ENCODE results near the gene KCNJ6. TPM values are rescaled to one million over a fixed set of nuclear protein-coding genes. Genes with fewer than 3 reads are reported as not detected.

Gene KCNJ6
- total and polyA plus RNA-seq, 7 experiments from 2014 or later = 0.01 TPM; not detected in 6

- no peaks in the 10 kb centered on the region for H3K9me3 Mint-ChIP-seq
- POLR2A ChIA-PET = no interaction called here
- no peaks in the 10 kb centered on the region for H3K36me3 ChIP-seq (ENCODE audit: control insufficient read depth in 2 of 3, insufficient read depth in 3 of 3, low read length in 3 of 3)
- peaks cover 0 to 1% (median 0%) of the 10 kb centered on the region in 7 donors for H3K4me1 Mint-ChIP-seq
- H3K27me3 ChIP-seq (ENCODE audit: control insufficient read depth in 2 of 2, insufficient read depth in 2 of 2, low read length in 2 of 2) = no peaks in the 10 kb centered on the region
- no peaks in the 10 kb centered on the region for H3K36me3 Mint-ChIP-seq
- no peak overlapping the region for H3K27ac ChIP-seq (ENCODE audit: low read depth, low read length)
- no peak overlapping the region for H3K27ac Mint-ChIP-seq
- CTCF ChIA-PET = no interaction called here
- no peak overlapping the region for H3K4me3 ChIP-seq (ENCODE audit: low read length)
- H3K27me3 Mint-ChIP-seq = peaks cover 0 to 34% (median 27%) of the 10 kb centered on the region in 5 donors
- DNase-seq = no peak
- intact Hi-C loops (cut with micrococcal nuclease) = no loop called here
- H3K9me3 ChIP-seq (ENCODE audit: control insufficient read depth in 2 of 3, low read length in 3 of 3) = no peaks in the 10 kb centered on the region
- H3K4me1 ChIP-seq (ENCODE audit: control insufficient read depth in 2 of 2, insufficient read depth in 2 of 2, low read length in 2 of 2) = no peaks in the 10 kb centered on the region
- ATAC-seq = no peak
- no peak overlapping the region for H3K4me3 Mint-ChIP-seq
These were observed 164.8 kb downstream of the KCNJ6 start for GRCh38 chr21:37751268-37751975.

DNA sequence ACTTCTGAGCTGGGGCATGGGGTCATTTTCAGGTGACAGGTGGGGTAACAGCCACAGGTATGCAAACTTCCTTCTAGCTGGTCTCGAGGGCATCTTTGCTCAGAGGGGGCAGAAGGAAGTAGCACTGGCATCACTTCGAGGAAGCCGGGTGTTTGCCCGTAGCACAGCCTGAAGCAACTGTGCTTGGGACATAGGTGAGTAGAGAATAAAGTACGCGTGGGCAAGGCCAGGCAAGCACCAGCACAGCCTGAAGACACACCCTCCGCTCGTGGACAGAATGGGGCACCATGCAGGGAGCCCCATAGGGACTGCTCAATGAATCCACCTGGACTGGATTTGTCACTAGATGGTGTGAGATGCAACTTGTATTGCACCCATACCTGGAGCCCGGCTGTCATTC, 167.1 kb downstream of the KCNJ6 start:
- no peaks in the 10 kb centered on the region for H3K4me1 ChIP-seq (ENCODE audit: control insufficient read depth in 2 of 2, insufficient read depth in 2 of 2, low read length in 2 of 2)
- no peaks in the 10 kb centered on the region for H3K36me3 ChIP-seq (ENCODE audit: control insufficient read depth in 2 of 3, insufficient read depth in 3 of 3, low read length in 3 of 3)
- Mint-ChIP-seq H3K27me3 (peaks cover 0 to 41% (median 24%) of the 10 kb centered on the region in 5 donors), H3K9me3 (no peaks in the 10 kb centered on the region), H3K4me3 (no peak overlapping the region), H3K4me1 (peaks cover 0 to 1% (median 0%) of the 10 kb centered on the region in 7 donors), H3K27ac (no peak overlapping the region), H3K36me3 (peaks cover 0 to 3% (median 0%) of the 10 kb centered on the region in 5 donors)
- no peaks in the 10 kb centered on the region for H3K27me3 ChIP-seq (ENCODE audit: control insufficient read depth in 2 of 2, insufficient read depth in 2 of 2, low read length in 2 of 2)
- CTCF ChIA-PET = no interaction called here
- ATAC-seq = no peak
- no peak for DNase-seq
- intact Hi-C loops (cut with micrococcal nuclease) = no loop called here
- H3K4me3 ChIP-seq (ENCODE audit: low read length) = no peak overlapping the region
- H3K27ac ChIP-seq (ENCODE audit: low read depth, low read length) = no peak overlapping the region
- H3K9me3 ChIP-seq (ENCODE audit: control insufficient read depth in 2 of 3, low read length in 3 of 3) = no peaks in the 10 kb centered on the region
- POLR2A ChIA-PET = no interaction called here

DNA sequence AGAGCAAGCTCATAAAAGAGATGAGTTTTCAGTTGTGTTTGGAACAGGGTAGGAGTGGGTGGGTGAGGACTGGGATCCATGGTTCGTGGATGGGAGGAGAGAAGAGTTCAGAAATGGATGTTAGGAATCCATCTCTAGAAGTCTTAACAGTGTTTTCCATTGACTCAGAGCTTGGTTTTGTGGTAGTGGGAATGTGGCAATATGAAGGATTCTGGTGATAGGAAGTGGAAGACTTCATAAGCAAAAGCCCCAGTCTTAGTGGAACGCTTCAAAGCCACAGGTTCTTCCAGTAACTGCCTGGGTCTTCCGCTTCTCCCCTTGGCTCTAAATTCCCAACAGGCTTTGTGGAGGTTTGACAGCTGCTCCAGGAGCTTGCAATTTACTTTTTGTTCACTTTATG, 167.9 kb downstream of the KCNJ6 start:
- H3K4me1 Mint-ChIP-seq = peaks cover 0 to 1% (median 0%) of the 10 kb centered on the region in 7 donors
- Histone ChIP-seq H3K36me3 (ENCODE audit: control insufficient read depth in 2 of 3, insufficient read depth in 3 of 3, low read length in 3 of 3) (no peaks in the 10 kb centered on the region), H3K4me1 (ENCODE audit: control insufficient read depth in 2 of 2, insufficient read depth in 2 of 2, low read length in 2 of 2) (no peaks in the 10 kb centered on the region), H3K27me3 (ENCODE audit: control insufficient read depth in 2 of 2, insufficient read depth in 2 of 2, low read length in 2 of 2) (no peaks in the 10 kb centered on the region), H3K9me3 (ENCODE audit: control insufficient read depth in 2 of 3, low read length in 3 of 3) (no peaks in the 10 kb centered on the region), H3K27ac (ENCODE audit: low read depth, low read length) (no peak overlapping the region), H3K4me3 (ENCODE audit: low read length) (no peak overlapping the region)
- H3K27ac Mint-ChIP-seq = no peak overlapping the region
- peaks cover 0 to 3% (median 0%) of the 10 kb centered on the region in 5 donors for H3K36me3 Mint-ChIP-seq
- no peak overlapping the region for H3K4me3 Mint-ChIP-seq
- POLR2A ChIA-PET = no interaction called here
- no peak for ATAC-seq
- peaks cover 0 to 47% (median 24%) of the 10 kb centered on the region in 5 donors for H3K27me3 Mint-ChIP-seq
- intact Hi-C loops (cut with micrococcal nuclease) = no loop called here
- no peak for DNase-seq
- CTCF ChIA-PET = no interaction called here
- no peaks in the 10 kb centered on the region for H3K9me3 Mint-ChIP-seq

GRCh38 chr21:37746849-37747248, 169.4 kb downstream of the KCNJ6 start:
- POLR2A ChIA-PET = no interaction called here

GRCh38 chr21:37744551-37744950, 171.7 kb downstream of the KCNJ6 start:
- Histone ChIP-seq H3K4me3 (ENCODE audit: low read length) (no peak overlapping the region), H3K36me3 (ENCODE audit: control insufficient read depth in 2 of 3, insufficient read depth in 3 of 3, low read length in 3 of 3) (no peaks in the 10 kb centered on the region), H3K4me1 (ENCODE audit: control insufficient read depth in 2 of 2, insufficient read depth in 2 of 2, low read length in 2 of 2) (no peaks in the 10 kb centered on the region), H3K9me3 (ENCODE audit: control insufficient read depth in 2 of 3, low read length in 3 of 3) (no peaks in the 10 kb centered on the region), H3K27me3 (ENCODE audit: control insufficient read depth in 2 of 2, insufficient read depth in 2 of 2, low read length in 2 of 2) (no peaks in the 10 kb centered on the region), H3K27ac (ENCODE audit: low read depth, low read length) (no peak overlapping the region)
- ChIA-PET CTCF (no interaction called here), POLR2A (no interaction called here)
- no peak overlapping the region for H3K27ac Mint-ChIP-seq
- H3K9me3 Mint-ChIP-seq = no peaks in the 10 kb centered on the region
- H3K36me3 Mint-ChIP-seq = peaks cover 0 to 3% (median 0%) of the 10 kb centered on the region in 5 donors
- H3K4me3 Mint-ChIP-seq = no peak overlapping the region
- H3K4me1 Mint-ChIP-seq = no peaks in the 10 kb centered on the region
- intact Hi-C loops (cut with micrococcal nuclease) = no loop called here
- DNase-seq = no peak
- H3K27me3 Mint-ChIP-seq = peaks cover 0 to 60% (median 26%) of the 10 kb centered on the region in 5 donors
- no peak for ATAC-seq

More at GRCh38 chr21:37746849-37747248, 169.4 kb downstream of the KCNJ6 start:
- peaks cover 0 to 46% (median 22%) of the 10 kb centered on the region in 5 donors for H3K27me3 Mint-ChIP-seq
- no peaks in the 10 kb centered on the region for H3K9me3 Mint-ChIP-seq
- H3K27me3 ChIP-seq (ENCODE audit: control insufficient read depth in 2 of 2, insufficient read depth in 2 of 2, low read length in 2 of 2) = no peaks in the 10 kb centered on the region
- no peaks in the 10 kb centered on the region for H3K9me3 ChIP-seq (ENCODE audit: control insufficient read depth in 2 of 3, low read length in 3 of 3)
- no peak overlapping the region for H3K4me3 ChIP-seq (ENCODE audit: low read length)
- DNase-seq (no peak), ATAC-seq (no peak)
- no peaks in the 10 kb centered on the region for H3K4me1 Mint-ChIP-seq
- no peaks in the 10 kb centered on the region for H3K4me1 ChIP-seq (ENCODE audit: control insufficient read depth in 2 of 2, insufficient read depth in 2 of 2, low read length in 2 of 2)
- CTCF ChIA-PET = no interaction called here
- no peak overlapping the region for H3K27ac ChIP-seq (ENCODE audit: low read depth, low read length)
- H3K36me3 Mint-ChIP-seq = peaks cover 0 to 3% (median 0%) of the 10 kb centered on the region in 5 donors
- H3K36me3 ChIP-seq (ENCODE audit: control insufficient read depth in 2 of 3, insufficient read depth in 3 of 3, low read length in 3 of 3) = no peaks in the 10 kb centered on the region
- H3K27ac Mint-ChIP-seq = no peak overlapping the region
- intact Hi-C loops (cut with micrococcal nuclease) = no loop called here
- no peak overlapping the region for H3K4me3 Mint-ChIP-seq

GRCh38 chr21:37742532-37742931, 173.7 kb downstream of the KCNJ6 start:
- Histone ChIP-seq H3K27me3 (ENCODE audit: control insufficient read depth in 2 of 2, insufficient read depth in 2 of 2, low read length in 2 of 2) (no peaks in the 10 kb centered on the region), H3K4me3 (ENCODE audit: low read length) (no peak overlapping the region), H3K4me1 (ENCODE audit: control insufficient read depth in 2 of 2, insufficient read depth in 2 of 2, low read length in 2 of 2) (no peaks in the 10 kb centered on the region), H3K36me3 (ENCODE audit: control insufficient read depth in 2 of 3, insufficient read depth in 3 of 3, low read length in 3 of 3) (no peaks in the 10 kb centered on the region), H3K27ac (ENCODE audit: low read depth, low read length) (no peak overlapping the region), H3K9me3 (ENCODE audit: control insufficient read depth in 2 of 3, low read length in 3 of 3) (no peaks in the 10 kb centered on the region)
- H3K27me3 Mint-ChIP-seq = peaks cover 4 to 47% (median 26%) of the 10 kb centered on the region in 5 donors
- H3K36me3 Mint-ChIP-seq = peaks cover 0 to 3% (median 0%) of the 10 kb centered on the region in 5 donors
- ATAC-seq (no peak), DNase-seq (no peak)
- H3K27ac Mint-ChIP-seq = no peak overlapping the region
- ChIA-PET CTCF (no interaction called here), POLR2A (no interaction called here)
- intact Hi-C loops (cut with micrococcal nuclease) = no loop called here
- H3K4me1 Mint-ChIP-seq = no peaks in the 10 kb centered on the region
- H3K4me3 Mint-ChIP-seq = no peak overlapping the region
- no peaks in the 10 kb centered on the region for H3K9me3 Mint-ChIP-seq

DNA sequence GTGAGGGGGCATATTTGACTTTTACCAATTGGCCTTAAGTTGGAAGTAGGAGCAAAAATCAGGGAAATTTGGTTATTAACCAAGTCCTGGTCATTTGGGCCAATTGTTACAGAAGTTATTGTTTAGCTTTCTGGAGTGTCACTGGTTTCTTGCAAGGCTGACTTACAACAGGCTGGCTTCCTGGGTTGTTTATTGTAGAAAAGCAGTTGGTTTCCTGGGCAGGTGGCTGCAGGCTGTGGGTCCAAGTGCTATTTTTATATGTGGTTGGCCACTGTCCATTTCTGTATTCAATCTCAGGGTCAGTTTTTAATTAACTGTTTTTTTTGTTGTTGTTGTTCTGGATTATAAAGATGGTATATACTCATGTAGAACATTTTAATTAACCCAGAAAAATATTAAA, 174.1 kb downstream of the KCNJ6 start:
- Histone ChIP-seq H3K27me3 (ENCODE audit: control insufficient read depth in 2 of 2, insufficient read depth in 2 of 2, low read length in 2 of 2) (no peaks in the 10 kb centered on the region), H3K9me3 (ENCODE audit: control insufficient read depth in 2 of 3, low read length in 3 of 3) (no peaks in the 10 kb centered on the region), H3K27ac (ENCODE audit: low read depth, low read length) (no peak overlapping the region), H3K36me3 (ENCODE audit: control insufficient read depth in 2 of 3, insufficient read depth in 3 of 3, low read length in 3 of 3) (no peaks in the 10 kb centered on the region), H3K4me1 (ENCODE audit: control insufficient read depth in 2 of 2, insufficient read depth in 2 of 2, low read length in 2 of 2) (no peaks in the 10 kb centered on the region), H3K4me3 (ENCODE audit: low read length) (no peak overlapping the region)
- H3K4me3 Mint-ChIP-seq = no peak overlapping the region
- H3K27me3 Mint-ChIP-seq = peaks cover 4 to 44% (median 23%) of the 10 kb centered on the region in 5 donors
- no peaks in the 10 kb centered on the region for H3K4me1 Mint-ChIP-seq
- H3K36me3 Mint-ChIP-seq = peaks cover 0 to 3% (median 0%) of the 10 kb centered on the region in 5 donors
- H3K27ac Mint-ChIP-seq = no peak overlapping the region
- ChIA-PET CTCF (no interaction called here), POLR2A (no interaction called here)
- intact Hi-C loops (cut with micrococcal nuclease) = no loop called here
- no peaks in the 10 kb centered on the region for H3K9me3 Mint-ChIP-seq
- no peak for DNase-seq
- no peak for ATAC-seq
